NCI-H510A treated with DMSO at 0.1 percent for 48 hours (cell line): ENCODE results near the gene GPRASP3.

ENCODE experiments used
- DNase-seq: peaks from one replicate; lab custom pipeline; 2025; lab: John Stamatoyannopoulos, UW

Gene GPRASP3

DNA sequence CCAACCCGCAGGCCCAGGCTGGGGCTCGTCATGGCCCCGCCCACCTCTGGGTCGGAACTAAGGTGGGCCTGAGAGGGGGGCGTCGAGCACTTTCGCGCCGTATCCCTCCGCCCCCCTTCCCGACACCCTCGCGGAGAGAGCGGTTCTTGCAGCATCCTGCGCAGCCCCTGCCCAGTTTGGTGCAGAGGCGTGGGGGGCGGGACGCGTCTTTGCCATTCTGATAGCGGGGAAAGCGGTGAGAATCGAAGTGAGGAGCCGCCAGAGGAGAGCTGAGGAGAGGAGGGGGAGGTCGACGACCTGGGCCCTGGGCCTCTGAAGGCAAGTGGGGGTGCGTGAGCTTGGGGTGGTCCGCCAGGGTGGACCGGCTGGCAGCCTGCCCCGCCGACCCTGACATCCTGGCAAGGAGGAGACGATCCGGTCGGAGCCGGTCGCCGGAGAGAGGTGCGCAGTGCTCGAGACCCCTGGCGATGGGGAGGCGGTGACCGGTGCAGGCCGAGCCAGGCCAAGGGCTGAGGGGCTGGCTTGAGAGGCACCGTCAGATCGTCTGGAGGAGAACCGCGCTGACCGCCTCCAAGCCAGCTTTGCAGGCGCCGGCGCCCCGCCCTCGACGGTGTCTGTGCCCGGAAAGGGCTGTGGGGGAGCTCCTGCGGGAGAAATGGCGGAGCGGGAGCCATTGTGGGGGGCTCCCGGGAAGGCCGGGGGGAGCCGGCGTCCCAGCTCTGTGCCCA, 25.5 kb downstream of the GPRASP3 start:
- DNase-seq = no peak

DNA sequence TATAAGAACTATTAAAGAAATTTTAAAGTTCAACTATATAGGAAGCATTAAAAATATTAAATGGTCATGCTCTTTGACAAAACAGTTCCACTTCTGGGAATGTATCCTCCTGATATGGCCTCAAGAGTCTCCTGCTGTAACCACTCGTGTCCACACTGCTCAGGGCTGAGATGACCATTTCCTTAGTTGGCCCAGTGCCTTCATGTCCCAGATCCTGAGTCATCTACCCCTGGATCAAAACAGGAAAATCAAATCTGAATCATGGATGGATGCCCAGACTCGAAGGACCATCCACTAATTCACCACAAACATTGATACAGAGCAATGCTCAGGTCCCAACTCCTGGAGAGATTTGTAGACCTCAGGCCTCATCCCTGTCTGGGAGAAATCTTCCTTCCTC, 44.7 kb downstream of the GPRASP3 start:
- DNase-seq = no peak

GRCh38 chrX:102765809-102766208, 45.3 kb downstream of the GPRASP3 start:
- DNase-seq = no peak

GRCh38 chrX:102767287-102767686, 46.7 kb downstream of the GPRASP3 start:
- DNase-seq = no peak

DNA sequence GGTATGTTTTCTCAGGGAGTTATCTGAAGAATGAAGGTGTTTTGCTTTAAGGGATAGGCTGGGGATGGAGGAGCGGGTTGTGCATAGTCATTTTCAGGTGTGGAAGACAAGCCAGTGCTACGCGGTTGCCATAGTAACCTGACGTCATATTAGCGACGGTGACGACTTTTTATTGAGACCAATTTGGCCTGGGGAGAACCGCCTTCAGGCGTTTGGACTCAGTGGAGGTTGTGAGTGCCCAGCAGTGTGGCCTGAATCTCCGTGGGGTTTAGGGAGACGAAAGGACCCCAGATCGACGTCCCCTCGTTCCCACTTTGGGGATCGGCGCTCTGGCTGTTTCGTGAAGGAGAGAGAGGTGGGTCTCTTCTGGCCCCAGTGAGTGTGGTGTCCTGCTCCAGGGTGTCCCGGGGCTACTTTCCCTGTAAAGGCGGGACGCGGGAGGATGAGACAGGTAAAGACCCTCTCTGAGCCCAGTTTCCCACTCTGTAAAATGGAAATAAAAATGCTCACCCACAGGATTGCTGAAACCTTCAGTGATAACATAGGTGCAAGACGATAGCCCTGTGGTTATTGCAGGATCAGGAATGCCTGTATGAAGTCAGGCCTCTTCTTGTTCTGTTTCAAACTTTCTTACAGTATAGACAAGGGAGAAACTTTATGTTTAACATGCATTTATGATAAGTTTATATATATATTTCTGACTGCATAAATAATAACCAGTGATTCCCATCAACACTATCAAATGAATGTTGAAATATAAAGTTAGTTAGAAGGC, 48.6 kb downstream of the GPRASP3 start:
- peak; percentile 69 for DNase-seq
